Activated CD4-positive, alpha-beta T cell treated with anti-CD3 and anti-CD28 coated beads, Interleukin-2, amount 50 U/mL, for 48 hours (primary cell): ENCODE measurements around the gene SASH3.
"Not testable (repeated sequence)": the region's sequence is repeated elsewhere in the genome, so short reads cannot be mapped to it uniquely, and the experiment has no call there.

Experiments used
- DNase-seq, 2 experiments: peaks; one replicate each; pipeline ENCODE4 v3.0.0-alpha.2; 2020

The SASH3 gene

GRCh38 chrX:129779747-129780146, at the start of gene SASH3:
Gene SASH3, plus strand, starts transcription at chrX:129779949. Its CDS starts 149 bp downstream, at chrX:129780098.
- peak; percentile 61 to 73 for DNase-seq

GRCh38 chrX:129731228-129731627, 48.5 kb upstream of the SASH3 start:
- DNase-seq = no peak

DNA sequence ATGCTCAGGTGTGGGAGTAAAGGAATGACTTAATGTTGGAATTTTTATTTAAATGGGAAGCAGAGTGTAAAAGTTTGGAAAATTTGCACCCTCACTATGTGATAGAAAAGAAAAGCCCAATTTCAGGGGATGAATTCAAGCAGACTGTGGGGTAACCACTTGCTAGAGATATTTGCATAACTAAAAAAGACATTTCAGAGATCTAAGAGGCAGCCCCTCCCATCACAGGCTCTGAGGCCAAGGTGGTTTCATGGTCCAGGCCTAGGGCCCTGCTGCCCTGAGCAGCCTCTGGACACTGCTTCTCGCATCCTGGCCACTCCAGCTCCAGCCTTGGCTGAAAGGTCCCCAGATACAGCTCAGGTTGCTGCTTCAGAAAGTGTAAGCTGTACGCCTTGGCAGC, 46.9 kb upstream of the SASH3 start:
- DNase-seq = no peak

GRCh38 chrX:129733335-129733734, 46.4 kb upstream of the SASH3 start:
- DNase-seq = no peak

DNA sequence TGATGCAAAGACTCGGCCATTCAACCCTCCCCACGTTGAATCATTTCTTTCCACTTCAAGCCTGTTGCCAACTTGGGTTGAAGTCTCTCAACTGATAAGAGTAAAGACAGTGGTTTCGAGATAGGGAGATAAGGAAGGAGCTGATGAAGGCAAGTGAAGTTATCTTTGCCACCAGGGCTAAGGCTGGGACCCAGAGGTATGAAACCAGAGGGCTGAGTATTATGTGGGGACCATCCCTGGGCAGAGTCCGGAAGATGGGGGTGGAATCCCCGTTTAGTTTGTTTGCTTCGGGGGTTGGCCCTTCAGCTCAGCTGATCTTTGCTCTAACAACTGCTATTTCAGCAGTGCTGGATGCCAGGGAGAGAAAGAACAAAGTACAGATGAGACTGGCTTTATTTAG, 43.3 kb upstream of the SASH3 start:
- peak in 1 of 2 experiments; percentile 18 for DNase-seq

DNA sequence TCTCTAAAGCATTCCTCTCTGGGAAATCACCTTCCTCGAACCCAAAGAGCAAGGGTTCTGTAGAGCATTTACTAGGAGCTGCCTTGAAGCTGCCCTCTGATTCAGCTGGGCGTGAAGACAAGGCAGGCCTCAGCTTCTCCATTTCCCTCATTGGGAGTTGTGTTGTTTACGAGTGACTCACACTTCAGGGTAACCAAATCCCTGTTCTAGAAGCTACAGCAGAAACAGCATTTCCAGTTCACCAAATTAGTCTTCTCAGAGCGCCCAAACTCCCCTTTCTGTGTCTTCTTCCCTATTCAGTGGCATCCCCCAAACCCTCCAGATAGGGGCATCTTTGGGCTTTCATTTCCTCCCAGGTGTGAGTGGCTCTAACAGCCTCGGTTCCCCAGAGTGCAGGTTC, 41.8 kb upstream of the SASH3 start:
- no peak for DNase-seq

- DNase-seq = no peak
These were observed 41.1 kb upstream of the SASH3 start, which contains the start of gene XPNPEP2 for GRCh38 chrX:129738466-129739308. Gene XPNPEP2, plus strand, starts transcription at chrX:129738979. Its CDS starts 235 bp downstream, at chrX:129739214.

GRCh38 chrX:129739578-129739977, 40.2 kb upstream of the SASH3 start:
- DNase-seq = no peak

- no peak for DNase-seq
These were observed 37.6 kb upstream of the SASH3 start for GRCh38 chrX:129741880-129742758.

DNA sequence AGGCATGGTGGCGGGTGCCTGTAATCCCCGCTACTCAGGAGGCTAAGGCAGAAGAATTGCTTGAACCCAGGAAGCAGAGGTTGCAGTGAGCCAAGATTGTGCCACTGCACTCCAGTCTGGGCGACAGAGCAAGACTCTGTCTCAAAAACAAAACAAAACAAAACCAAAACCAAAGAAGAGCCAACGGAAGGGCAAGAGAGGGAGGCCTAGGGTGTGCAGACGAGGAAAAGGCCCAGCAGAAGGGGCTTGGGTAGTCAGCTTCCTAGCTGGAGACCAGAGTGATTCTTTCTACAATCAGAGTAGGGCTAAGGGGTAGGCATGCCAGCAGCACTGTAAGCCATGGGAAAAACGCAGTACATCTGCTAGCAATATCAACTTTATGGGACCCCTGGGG, 37.0 kb upstream of the SASH3 start:
- not testable (repeated sequence) for DNase-seq

- no peak for DNase-seq
These were observed 35.9 kb upstream of the SASH3 start for GRCh38 chrX:129743821-129744220.

GRCh38 chrX:129744861-129745321, 34.9 kb upstream of the SASH3 start:
- DNase-seq = peak in 1 of 2 experiments; percentile 25

DNA sequence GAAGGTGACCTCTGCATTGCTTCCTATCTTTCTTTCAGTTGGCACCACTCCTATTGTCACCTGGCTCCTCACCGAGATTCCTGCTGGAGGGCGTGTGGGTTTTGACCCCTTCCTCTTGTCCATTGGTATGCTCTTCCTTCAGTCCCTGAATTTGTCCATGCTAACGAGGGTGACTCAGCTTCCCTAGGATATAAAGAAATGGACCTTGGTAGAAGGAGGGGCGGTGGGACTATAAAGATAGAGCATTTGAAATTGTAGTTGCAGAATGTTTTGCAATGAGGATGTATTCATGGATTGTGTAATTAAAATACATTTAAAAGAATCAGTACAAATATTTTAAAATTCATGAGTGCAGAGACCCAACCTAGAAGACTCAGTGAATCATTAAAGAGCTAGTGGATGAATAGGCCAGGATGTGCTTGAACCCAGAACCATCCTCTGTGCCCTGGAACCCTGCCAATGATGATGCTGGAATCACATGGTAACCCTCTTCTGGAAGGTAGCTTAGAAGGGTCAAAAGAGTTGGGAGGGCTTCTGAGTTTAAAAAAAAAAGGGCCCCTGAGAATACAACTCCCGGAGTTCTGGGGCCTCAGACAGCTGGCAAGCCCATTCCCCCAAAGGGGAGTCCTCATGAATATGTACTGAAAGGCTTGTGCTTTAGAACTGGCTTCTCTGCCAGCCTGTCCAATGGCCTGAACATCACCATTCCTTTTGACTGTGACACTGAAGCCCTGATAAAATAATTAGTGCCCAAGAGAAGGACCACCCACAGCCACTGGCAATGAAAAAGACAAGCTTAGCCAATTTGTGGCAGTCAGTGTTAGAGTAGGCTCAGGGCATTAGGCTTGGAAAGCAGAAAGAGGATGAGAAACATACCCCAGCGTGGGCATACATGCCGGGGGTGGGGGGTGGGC, 32.9 kb upstream of the SASH3 start:
- DNase-seq = no peak

DNA sequence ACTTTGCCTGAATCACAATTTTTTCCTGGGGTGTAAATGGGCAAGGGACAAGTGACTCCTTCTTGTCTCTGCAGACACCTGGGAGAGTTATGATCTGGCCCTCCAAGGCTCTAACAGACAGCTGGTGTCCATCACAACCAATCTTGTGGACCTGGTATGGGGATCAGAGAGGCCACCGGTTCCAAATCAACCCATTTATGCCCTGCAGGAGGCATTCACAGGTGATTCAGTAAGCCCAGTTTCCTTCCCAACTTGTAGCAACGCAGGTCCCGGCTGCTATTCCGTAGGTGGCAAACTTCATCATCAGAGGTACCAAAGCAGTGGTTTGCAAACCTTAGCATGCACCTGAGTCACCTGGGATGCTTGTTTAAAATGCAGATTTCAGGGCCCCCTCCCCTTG, 32.2 kb upstream of the SASH3 start:
- DNase-seq = no peak

- no peak for DNase-seq
These were observed 31.4 kb upstream of the SASH3 start for GRCh38 chrX:129748305-129748704.

DNA sequence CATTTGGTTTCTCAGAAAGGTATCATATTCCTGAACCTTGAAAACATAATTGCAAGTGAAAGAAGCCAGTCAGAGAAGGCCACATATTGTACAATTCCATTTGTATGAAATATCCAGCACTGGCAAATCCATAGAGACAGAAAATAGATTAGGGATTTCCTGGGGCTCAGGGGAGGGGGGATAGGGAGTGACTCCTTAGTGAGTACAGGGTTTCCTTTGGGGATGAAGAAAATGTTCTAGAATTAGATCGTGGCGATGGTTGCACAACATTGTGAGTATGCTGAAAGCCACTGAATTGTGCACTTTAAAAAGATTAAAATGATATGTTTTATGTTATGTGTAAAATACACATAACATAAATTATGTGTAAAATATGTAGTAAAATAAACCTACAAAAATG, 30.7 kb upstream of the SASH3 start:
- DNase-seq = no peak

- DNase-seq = no peak
These were observed 28.8 kb upstream of the SASH3 start for GRCh38 chrX:129750971-129751370.

GRCh38 chrX:129754056-129755024, 25.4 kb upstream of the SASH3 start:
- no peak for DNase-seq

DNA sequence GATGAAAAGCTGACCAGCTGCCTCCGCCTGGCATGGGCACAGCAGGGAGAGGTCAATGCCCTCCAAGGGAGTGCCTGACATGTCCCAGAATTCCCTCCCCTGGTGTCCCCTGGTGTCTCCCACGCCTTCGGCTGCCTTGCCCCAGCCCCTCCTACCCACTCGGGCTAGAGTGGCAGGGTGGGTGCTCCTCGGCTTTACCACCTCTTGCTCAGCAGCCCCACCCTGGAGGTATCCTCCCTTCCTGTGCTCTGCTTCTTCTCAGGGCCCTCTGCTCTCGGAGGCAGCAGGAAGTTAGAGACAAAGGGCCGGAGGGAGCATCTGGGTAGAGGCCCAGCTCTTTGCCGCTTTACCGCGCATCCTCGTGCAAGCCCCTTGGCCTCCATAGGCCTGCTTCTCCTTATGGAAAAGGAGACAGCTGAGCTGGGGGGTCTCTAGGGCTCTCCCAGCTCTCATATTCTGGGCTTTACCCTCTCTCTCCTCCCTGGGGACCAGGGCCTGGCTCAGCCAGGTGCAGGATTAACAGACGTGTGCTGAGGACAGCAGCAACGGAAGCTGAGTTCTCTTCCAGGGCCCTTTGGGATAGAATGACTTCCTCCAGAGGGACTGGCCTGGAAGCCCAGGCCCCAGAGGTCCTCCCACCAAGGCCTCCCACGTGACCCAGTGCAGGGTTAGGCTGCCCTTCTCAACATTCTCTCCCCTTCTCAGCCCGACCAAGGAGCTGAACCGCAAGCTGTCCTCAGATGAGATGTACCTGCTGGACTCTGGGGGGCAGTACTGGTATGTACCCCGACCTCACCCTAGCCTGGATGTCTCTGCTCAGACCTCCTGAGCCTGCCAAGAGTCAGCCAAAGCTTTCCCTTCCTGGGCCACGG, 23.7 kb upstream of the SASH3 start:
- DNase-seq = peak in 1 of 2 experiments; percentile 24

DNA sequence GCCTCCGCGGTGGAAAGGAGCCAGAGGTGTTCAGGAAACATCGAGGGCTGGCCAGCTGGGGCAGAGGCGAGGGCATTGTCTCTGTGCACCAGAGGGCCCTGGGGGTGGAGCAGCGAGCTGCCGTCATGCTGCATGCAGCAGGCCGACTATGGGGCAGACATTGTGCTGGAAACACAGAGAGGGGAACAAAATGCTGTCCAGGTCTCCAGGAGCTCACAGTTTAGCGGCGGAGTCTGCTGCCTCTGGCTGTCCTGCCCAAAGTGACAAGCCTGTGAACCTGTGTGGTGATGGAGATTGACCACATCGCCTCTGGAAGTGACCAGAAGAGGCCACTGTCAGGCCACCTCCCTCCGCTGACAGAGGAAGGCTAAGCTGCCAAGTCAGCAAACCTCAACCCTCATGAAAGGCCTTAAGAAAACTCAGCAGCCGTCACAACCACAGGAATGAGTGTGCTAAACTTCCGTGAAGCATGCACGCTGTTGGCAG, 20.1 kb upstream of the SASH3 start:
- DNase-seq = peak; percentile 51 to 67
